Central memory CD8-positive, alpha-beta T cell (primary cell): ENCODE data around the gene MYH3.

Experiments used
- ATAC-seq: fragments of 150-1000 bp; cut with Tn5 transposase; replicated peaks from 2 replicates; pipeline ENCODE4 v1.10.0; 2022; ENCODE audit warnings: mild to moderate bottlenecking, moderate FRiP score, moderate number of reproducible peaks; ENCODE audit not compliant: poor library complexity, severe bottlenecking; ENCODE audit errors: extremely low read depth
- DNase-seq, 2 donors: peaks; one replicate each; pipeline ENCODE4 v3.0.0; 2021; ENCODE audit warnings: low spot score in 2 of 2
- H3K27ac Mint-ChIP-seq: one replicate; pipeline ENCODE4 v1.8.0; 2022; ENCODE audit warnings: low read depth, mild to moderate bottlenecking, moderate library complexity, mixed read lengths
- H3K27me3 Mint-ChIP-seq: one replicate; pipeline ENCODE4 v1.8.0; 2022; ENCODE audit warnings: mixed read lengths
- H3K36me3 Mint-ChIP-seq: one replicate; pipeline ENCODE4 v1.8.0; 2022; ENCODE audit warnings: mild to moderate bottlenecking, moderate library complexity, mixed read lengths; ENCODE audit not compliant: insufficient read depth
- H3K4me1 Mint-ChIP-seq: one replicate; pipeline ENCODE4 v1.8.0; 2022; ENCODE audit warnings: mixed read lengths
- H3K4me3 Mint-ChIP-seq: one replicate; pipeline ENCODE4 v1.8.0; 2022; ENCODE audit warnings: mild to moderate bottlenecking, moderate library complexity, mixed read lengths
- H3K9me3 Mint-ChIP-seq: one replicate; pipeline ENCODE4 v1.8.0; 2022; ENCODE audit warnings: mixed read lengths

Gene MYH3

GRCh38 chr17:10604521-10604920 lies 52.6 kb downstream of the MYH3 start:
- Mint-ChIP-seq H3K9me3 (no peaks in the 10 kb centered on the region), H3K27ac (no peak overlapping the region), H3K4me1 (no peaks in the 10 kb centered on the region), H3K36me3 (no peaks in the 10 kb centered on the region), H3K4me3 (no peak overlapping the region), H3K27me3 (peaks cover 7% of the 10 kb centered on the region)
- DNase-seq (no peak), ATAC-seq (no peak)

DNA sequence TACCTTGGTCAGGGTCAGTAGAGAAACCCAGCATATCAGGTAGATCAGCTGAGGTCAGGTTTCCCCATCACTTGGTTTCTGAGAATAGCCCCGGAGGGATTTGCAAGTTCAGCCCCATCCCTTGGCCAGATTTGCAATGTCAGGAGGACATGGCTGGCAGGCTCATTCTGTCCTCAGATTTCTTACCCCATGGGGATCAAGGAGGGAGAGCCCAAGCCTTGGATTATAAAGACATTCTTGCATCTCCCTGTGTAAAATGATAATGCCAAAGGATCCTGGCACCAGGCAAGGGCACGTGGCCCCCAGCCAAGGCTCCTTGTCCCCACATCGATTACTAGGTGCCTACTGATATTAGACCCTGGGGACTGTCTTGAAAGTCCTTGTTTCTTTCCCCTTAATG lies 53.2 kb downstream of the MYH3 start:
- no peak overlapping the region for H3K27ac Mint-ChIP-seq
- no peak for DNase-seq
- H3K27me3 Mint-ChIP-seq, result peaks cover 9% of the 10 kb centered on the region
- no peak overlapping the region for H3K4me3 Mint-ChIP-seq
- no peaks in the 10 kb centered on the region for H3K36me3 Mint-ChIP-seq
- no peaks in the 10 kb centered on the region for H3K9me3 Mint-ChIP-seq
- ATAC-seq, result no peak
- no peaks in the 10 kb centered on the region for H3K4me1 Mint-ChIP-seq

DNA sequence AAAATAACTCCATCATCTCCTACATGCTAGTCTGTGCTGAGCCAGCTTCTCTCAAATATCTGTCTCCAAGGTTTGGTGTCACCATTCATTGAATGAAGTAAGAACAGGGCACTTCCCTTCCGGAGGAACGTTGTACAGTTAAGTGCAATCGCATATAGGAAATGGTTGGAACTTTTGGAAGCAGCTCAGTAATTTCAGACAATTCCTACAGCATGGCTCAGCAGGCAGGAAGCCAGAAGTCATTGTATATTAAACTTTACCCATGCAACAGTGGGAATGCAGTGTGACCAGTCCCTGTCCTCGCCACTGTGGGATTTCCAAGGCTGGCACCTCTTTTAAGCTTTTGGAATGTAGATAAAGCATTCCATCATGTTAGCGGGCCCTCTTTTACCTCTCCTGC lies 56.5 kb downstream of the MYH3 start:
- ATAC-seq (no peak), DNase-seq (no peak)
- Mint-ChIP-seq H3K36me3 (no peaks in the 10 kb centered on the region), H3K9me3 (no peaks in the 10 kb centered on the region), H3K4me1 (no peaks in the 10 kb centered on the region), H3K27ac (no peak overlapping the region), H3K4me3 (no peak overlapping the region), H3K27me3 (peaks cover 15% of the 10 kb centered on the region)

- Mint-ChIP-seq H3K27ac (no peak overlapping the region), H3K4me3 (no peak overlapping the region), H3K27me3 (peaks cover 32% of the 10 kb centered on the region), H3K4me1 (no peaks in the 10 kb centered on the region), H3K36me3 (no peaks in the 10 kb centered on the region), H3K9me3 (no peaks in the 10 kb centered on the region)
- ATAC-seq (no peak), DNase-seq (no peak)
Observed at GRCh38 chr17:10598621-10599020, 58.5 kb downstream of the MYH3 start.

GRCh38 chr17:10589553-10590145 lies 67.5 kb downstream of the MYH3 start:
- H3K27me3 Mint-ChIP-seq, result peaks cover 63% of the 10 kb centered on the region
- no peaks in the 10 kb centered on the region for H3K4me1 Mint-ChIP-seq
- no peak for DNase-seq
- no peak for ATAC-seq
- no peak overlapping the region for H3K4me3 Mint-ChIP-seq
- H3K36me3 Mint-ChIP-seq, result no peaks in the 10 kb centered on the region
- no peak overlapping the region for H3K27ac Mint-ChIP-seq
- no peaks in the 10 kb centered on the region for H3K9me3 Mint-ChIP-seq

DNA sequence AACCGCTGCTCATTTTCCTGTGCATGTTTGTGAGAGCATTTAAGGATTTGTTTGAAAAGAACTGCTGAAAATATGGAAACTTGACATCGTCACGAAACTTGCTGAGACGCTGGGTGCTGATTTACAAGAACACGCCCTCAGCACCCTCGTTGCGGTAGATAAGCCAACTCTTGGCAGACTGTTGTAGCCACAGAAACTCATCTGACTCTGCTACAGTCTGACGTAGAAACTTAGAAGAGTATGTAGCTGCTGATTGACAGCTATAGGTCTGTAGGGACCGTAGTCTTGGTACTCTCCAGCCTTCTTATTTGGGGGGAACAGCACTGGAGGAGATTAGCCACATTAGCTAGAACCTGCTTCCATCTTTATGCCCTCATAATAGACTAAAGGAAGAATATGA lies 71.6 kb downstream of the MYH3 start:
- no peak overlapping the region for H3K4me3 Mint-ChIP-seq
- peaks cover 67% of the 10 kb centered on the region for H3K27me3 Mint-ChIP-seq
- no peaks in the 10 kb centered on the region for H3K9me3 Mint-ChIP-seq
- DNase-seq (no peak), ATAC-seq (no peak)
- H3K36me3 Mint-ChIP-seq, result no peaks in the 10 kb centered on the region
- H3K27ac Mint-ChIP-seq, result no peak overlapping the region
- no peaks in the 10 kb centered on the region for H3K4me1 Mint-ChIP-seq

DNA sequence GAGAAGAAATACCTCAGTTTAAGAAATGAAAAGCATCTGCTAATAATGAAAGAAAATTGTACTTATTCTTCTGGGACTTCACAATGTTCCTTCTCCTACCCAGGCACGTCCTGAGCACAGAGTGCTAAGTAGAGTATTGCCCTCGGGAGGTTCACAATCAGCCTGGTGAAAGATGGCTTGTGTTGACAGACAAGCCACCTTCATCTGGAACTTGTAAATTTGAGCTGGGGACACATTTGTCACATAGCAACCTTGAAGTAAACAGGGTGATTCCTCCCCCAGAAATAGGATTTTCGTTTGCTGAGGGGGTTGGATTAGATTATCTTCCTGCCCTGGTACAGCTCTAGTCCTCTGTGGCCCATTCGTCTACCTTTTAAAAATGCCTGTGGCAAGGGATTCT lies 73.3 kb downstream of the MYH3 start:
- Mint-ChIP-seq H3K36me3 (no peaks in the 10 kb centered on the region), H3K27me3 (peaks cover 50% of the 10 kb centered on the region), H3K27ac (no peak overlapping the region), H3K4me1 (no peaks in the 10 kb centered on the region), H3K4me3 (no peak overlapping the region), H3K9me3 (no peaks in the 10 kb centered on the region)
- no peak for DNase-seq
- no peak for ATAC-seq

DNA sequence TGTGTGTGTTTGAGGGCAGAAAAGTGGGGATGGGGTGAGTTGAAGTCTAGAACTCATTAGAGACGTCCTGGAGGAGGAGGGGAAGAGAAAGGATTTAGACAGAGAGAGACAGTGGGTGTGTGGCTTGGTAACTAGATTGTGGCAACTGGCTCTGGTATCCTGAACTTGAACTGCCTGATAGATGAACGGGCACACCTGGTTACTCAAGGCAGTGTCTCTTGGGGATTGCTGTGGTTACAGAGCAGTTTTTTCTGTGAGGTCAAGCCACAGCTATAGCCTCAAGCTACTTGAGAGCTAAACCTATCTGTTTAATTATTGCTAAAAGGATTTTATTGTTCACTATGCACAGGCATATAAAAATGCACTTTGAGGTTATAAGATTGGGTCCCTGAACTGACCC lies 77.8 kb downstream of the MYH3 start:
- Mint-ChIP-seq H3K27ac (no peak overlapping the region), H3K36me3 (no peaks in the 10 kb centered on the region), H3K4me3 (no peak overlapping the region), H3K9me3 (no peaks in the 10 kb centered on the region), H3K4me1 (no peaks in the 10 kb centered on the region), H3K27me3 (peaks cover 36% of the 10 kb centered on the region)
- no peak for DNase-seq
- ATAC-seq, result no peak
